Measurements from ENCODE around the gene AUTS2. TPM values are rescaled to one million over a fixed set of nuclear protein-coding genes. Genes with fewer than 3 reads are reported as not detected.

AUTS2 gene
- total and polyA plus RNA-seq, 2 donors (not counting 1 experiment from before 2014, with no cell fraction given) = 0.60 to 9.1 TPM

- no peaks in the 10 kb centered on the region for H3K79me2 ChIP-seq (ENCODE audit: control insufficient read depth, insufficient read depth, low read length)
- no peak overlapping the region for H3K4me3 ChIP-seq (replicated peaks in 1 of 4; ENCODE audit: control extremely low read depth in 1 of 4, insufficient read depth in 1 of 4, low read depth in 3 of 4, low read length in 4 of 4)
- no peaks in the 10 kb centered on the region for H4K20me1 ChIP-seq (ENCODE audit: control insufficient read depth, extremely low read depth, insufficient read depth, low read length)
- TF ChIP-seq EZH2 (IDR thresholded peaks at IDR 0.05; ENCODE audit: low read length, missing control alignments) = no peak
- TF ChIP-seq CTCF (conservative IDR thresholded peaks at IDR 0.05 in 1 of 2, IDR thresholded peaks at IDR 0.05 in 1 of 2; ENCODE audit: low read depth in 1 of 2, low read length in 2 of 2) = no peak
- DNase-seq (ENCODE audit: low read depth in 2 of 2) = peak in 1 of 2 donors; percentile 72
- H3K27me3 ChIP-seq (ENCODE audit: control insufficient read depth, insufficient read depth, low read length) = no peaks in the 10 kb centered on the region
- H3K9ac ChIP-seq (ENCODE audit: insufficient read depth, low read length) = no peak overlapping the region
- H3K4me1 ChIP-seq (ENCODE audit: control insufficient read depth, extremely low read depth, insufficient read depth, low read length) = no peaks in the 10 kb centered on the region
- H3K27ac ChIP-seq (ENCODE audit: insufficient read depth, low read length) = no peak overlapping the region
- H3K4me2 ChIP-seq (ENCODE audit: extremely low read depth, insufficient read depth, low read length) = no peak overlapping the region
- no peak overlapping the region for H2AFZ ChIP-seq (ENCODE audit: low read length)
- H3K36me3 ChIP-seq (ENCODE audit: control insufficient read depth, insufficient read depth, low read length) = no peaks in the 10 kb centered on the region
- H3K9me3 ChIP-seq (ENCODE audit: control insufficient read depth, insufficient read depth, low read depth, low read length) = no peaks in the 10 kb centered on the region
Observed at GRCh38 chr7:69837387-69838068, 239.3 kb downstream of the AUTS2 start.

- no peaks in the 10 kb centered on the region for H3K36me3 ChIP-seq (ENCODE audit: control insufficient read depth, insufficient read depth, low read length)
- no peaks in the 10 kb centered on the region for H3K4me1 ChIP-seq (ENCODE audit: control insufficient read depth, extremely low read depth, insufficient read depth, low read length)
- no peak overlapping the region for H3K9ac ChIP-seq (ENCODE audit: insufficient read depth, low read length)
- H3K4me2 ChIP-seq (ENCODE audit: extremely low read depth, insufficient read depth, low read length) = no peak overlapping the region
- H2AFZ ChIP-seq (ENCODE audit: low read length) = no peak overlapping the region
- no peaks in the 10 kb centered on the region for H3K9me3 ChIP-seq (ENCODE audit: control insufficient read depth, insufficient read depth, low read depth, low read length)
- no peaks in the 10 kb centered on the region for H4K20me1 ChIP-seq (ENCODE audit: control insufficient read depth, extremely low read depth, insufficient read depth, low read length)
- H3K4me3 ChIP-seq (replicated peaks in 1 of 4; ENCODE audit: control extremely low read depth in 1 of 4, insufficient read depth in 1 of 4, low read depth in 3 of 4, low read length in 4 of 4) = no peak overlapping the region
- DNase-seq (ENCODE audit: low read depth in 2 of 2) = peak in 1 of 2 donors; percentile 25
- no peaks in the 10 kb centered on the region for H3K27me3 ChIP-seq (ENCODE audit: control insufficient read depth, insufficient read depth, low read length)
- H3K79me2 ChIP-seq (ENCODE audit: control insufficient read depth, insufficient read depth, low read length) = no peaks in the 10 kb centered on the region
- H3K27ac ChIP-seq (ENCODE audit: insufficient read depth, low read length) = no peak overlapping the region
- no peak for TF ChIP-seq EZH2 (IDR thresholded peaks at IDR 0.05; ENCODE audit: low read length, missing control alignments)
- TF ChIP-seq CTCF (conservative IDR thresholded peaks at IDR 0.05 in 1 of 2, IDR thresholded peaks at IDR 0.05 in 1 of 2; ENCODE audit: low read depth in 1 of 2, low read length in 2 of 2) = no peak
Observed at GRCh38 chr7:69839782-69840181, 241.5 kb downstream of the AUTS2 start.

- no peaks in the 10 kb centered on the region for H3K4me1 ChIP-seq (ENCODE audit: control insufficient read depth, extremely low read depth, insufficient read depth, low read length)
- H3K27ac ChIP-seq (ENCODE audit: insufficient read depth, low read length) = no peak overlapping the region
- H3K4me3 ChIP-seq (replicated peaks in 1 of 4; ENCODE audit: control extremely low read depth in 1 of 4, insufficient read depth in 1 of 4, low read depth in 3 of 4, low read length in 4 of 4) = no peak overlapping the region
- TF ChIP-seq EZH2 (IDR thresholded peaks at IDR 0.05; ENCODE audit: low read length, missing control alignments) (no peak), CTCF (conservative IDR thresholded peaks at IDR 0.05 in 1 of 2, IDR thresholded peaks at IDR 0.05 in 1 of 2; ENCODE audit: low read depth in 1 of 2, low read length in 2 of 2) (no peak)
- no peak overlapping the region for H3K9ac ChIP-seq (ENCODE audit: insufficient read depth, low read length)
- no peaks in the 10 kb centered on the region for H3K27me3 ChIP-seq (ENCODE audit: control insufficient read depth, insufficient read depth, low read length)
- H3K9me3 ChIP-seq (ENCODE audit: control insufficient read depth, insufficient read depth, low read depth, low read length) = no peaks in the 10 kb centered on the region
- peak in 1 of 2 donors; percentile 89 for DNase-seq (ENCODE audit: low read depth in 2 of 2)
- H3K79me2 ChIP-seq (ENCODE audit: control insufficient read depth, insufficient read depth, low read length) = no peaks in the 10 kb centered on the region
- H2AFZ ChIP-seq (ENCODE audit: low read length) = no peak overlapping the region
- H3K36me3 ChIP-seq (ENCODE audit: control insufficient read depth, insufficient read depth, low read length) = no peaks in the 10 kb centered on the region
- no peaks in the 10 kb centered on the region for H4K20me1 ChIP-seq (ENCODE audit: control insufficient read depth, extremely low read depth, insufficient read depth, low read length)
- H3K4me2 ChIP-seq (ENCODE audit: extremely low read depth, insufficient read depth, low read length) = no peak overlapping the region
Observed at GRCh38 chr7:69840248-69840647, 242.0 kb downstream of the AUTS2 start.
